ENCODE measurements around the gene MCM3AP. TPM values are rescaled to one million over a fixed set of nuclear protein-coding genes. Genes with fewer than 3 reads are reported as not detected.

Gene MCM3AP
- total and polyA plus RNA-seq, 4 donors = 15.5 to 58.1 (median 33.5) TPM

GRCh38 chr21:46256501-46256994 lies 28.9 kb downstream of the MCM3AP start (continued):
- no peak for TF ChIP-seq HNF4A (conservative IDR thresholded peaks at IDR 0.05)
- TF ChIP-seq RAD21 (IDR thresholded peaks at IDR 0.05) = no peak
- TF ChIP-seq GABPA (IDR thresholded peaks at IDR 0.05 in 1 of 2, conservative IDR thresholded peaks at IDR 0.05 in 1 of 2) = no peak
- no peak for TF ChIP-seq TAF1 (conservative IDR thresholded peaks at IDR 0.05)
- no peak for TF ChIP-seq FOXA2 (IDR thresholded peaks at IDR 0.05)
- no peak for TF ChIP-seq SP1 (IDR thresholded peaks at IDR 0.05)
- no peak for TF ChIP-seq JUND (IDR thresholded peaks at IDR 0.05)
- TF ChIP-seq RXRA (IDR thresholded peaks at IDR 0.05) = no peak
- TF ChIP-seq EGR1 (IDR thresholded peaks at IDR 0.05; ENCODE audit: low read depth in 2 of 2) = no peak
- no peak for TF ChIP-seq ATF3 (IDR thresholded peaks at IDR 0.05)
- TF ChIP-seq HNF4G (IDR thresholded peaks at IDR 0.05) = no peak
- no peak for TF ChIP-seq MAX (IDR thresholded peaks at IDR 0.05)

- no peak for TF ChIP-seq HNF4A (conservative IDR thresholded peaks at IDR 0.05)
- no peak for TF ChIP-seq GABPA (IDR thresholded peaks at IDR 0.05 in 1 of 2, conservative IDR thresholded peaks at IDR 0.05 in 1 of 2)
- no peak for TF ChIP-seq JUND (IDR thresholded peaks at IDR 0.05)
- TF ChIP-seq RXRA (IDR thresholded peaks at IDR 0.05) = no peak
- TF ChIP-seq ATF3 (IDR thresholded peaks at IDR 0.05) = no peak
- no peak for TF ChIP-seq TAF1 (conservative IDR thresholded peaks at IDR 0.05)
- no peak for TF ChIP-seq MAX (IDR thresholded peaks at IDR 0.05)
- TF ChIP-seq ZBTB33 (IDR thresholded peaks at IDR 0.05) = no peak
- no peak for TF ChIP-seq FOXA1 (IDR thresholded peaks at IDR 0.05)
- TF ChIP-seq SP1 (IDR thresholded peaks at IDR 0.05) = no peak
- no peak for TF ChIP-seq HNF4G (IDR thresholded peaks at IDR 0.05)
- TF ChIP-seq FOXA2 (IDR thresholded peaks at IDR 0.05) = no peak
- TF ChIP-seq CTCF (IDR thresholded peaks at IDR 0.05; ENCODE audit: low read depth, low read length, missing input control) = no peak
- TF ChIP-seq EGR1 (IDR thresholded peaks at IDR 0.05; ENCODE audit: low read depth in 2 of 2) = no peak
- TF ChIP-seq RAD21 (IDR thresholded peaks at IDR 0.05) = no peak
- TF ChIP-seq YY1 (IDR thresholded peaks at IDR 0.05) = no peak
- TF ChIP-seq NR2F2 (IDR thresholded peaks at IDR 0.05) = no peak
- TF ChIP-seq REST (IDR thresholded peaks at IDR 0.05) = no peak
- WGBS = 95% methylated on average over 6 of the region's 6 CpGs
- no peak overlapping the region for H3K27ac ChIP-seq (ENCODE audit: low read depth in 1 of 2, low read length in 2 of 2)
- peaks cover 14 to 80% (median 61%) of the 10 kb centered on the region in 4 donors for H3K36me3 ChIP-seq (ENCODE audit: control insufficient read depth in 4 of 4, insufficient read depth in 3 of 4, low read depth in 1 of 4, low read length in 3 of 4)
- H3K9ac ChIP-seq (ENCODE audit: low read depth in 1 of 2, low read length in 2 of 2) = no peak overlapping the region
- H3K9me3 ChIP-seq (ENCODE audit: control insufficient read depth in 4 of 4, low read length in 3 of 4) = no peaks in the 10 kb centered on the region
- H3K4me3 ChIP-seq (ENCODE audit: low read depth in 1 of 3, low read length in 3 of 3) = no peak overlapping the region
- H3K4me1 ChIP-seq (ENCODE audit: control insufficient read depth in 4 of 4, insufficient read depth in 4 of 4, low read length in 3 of 4) = no peaks in the 10 kb centered on the region
- no peaks in the 10 kb centered on the region for H3K27me3 ChIP-seq (ENCODE audit: control insufficient read depth in 4 of 4, insufficient read depth in 4 of 4, low read length in 3 of 4)
- no peak for DNase-seq (ENCODE audit: low spot score)
Measured at GRCh38 chr21:46255758-46256337, 29.6 kb downstream of the MCM3AP start.

Data from liver (tissue), 9 donors.